HG03469 (cell line): ENCODE measurements around the gene MPND.
"Not testable (repeated sequence)": the region's sequence is repeated elsewhere in the genome, so short reads cannot be mapped to it uniquely, and the experiment has no call there.

Experiments used
- ATAC-seq: cut with Tn5 transposase; IDR thresholded peaks from one replicate; pipeline ENCODE4 v1.9.1; 2021; ENCODE audit warnings: mild to moderate bottlenecking, moderate library complexity, moderate number of reproducible peaks; ENCODE audit not compliant: unreplicated experiment

The MPND gene

DNA sequence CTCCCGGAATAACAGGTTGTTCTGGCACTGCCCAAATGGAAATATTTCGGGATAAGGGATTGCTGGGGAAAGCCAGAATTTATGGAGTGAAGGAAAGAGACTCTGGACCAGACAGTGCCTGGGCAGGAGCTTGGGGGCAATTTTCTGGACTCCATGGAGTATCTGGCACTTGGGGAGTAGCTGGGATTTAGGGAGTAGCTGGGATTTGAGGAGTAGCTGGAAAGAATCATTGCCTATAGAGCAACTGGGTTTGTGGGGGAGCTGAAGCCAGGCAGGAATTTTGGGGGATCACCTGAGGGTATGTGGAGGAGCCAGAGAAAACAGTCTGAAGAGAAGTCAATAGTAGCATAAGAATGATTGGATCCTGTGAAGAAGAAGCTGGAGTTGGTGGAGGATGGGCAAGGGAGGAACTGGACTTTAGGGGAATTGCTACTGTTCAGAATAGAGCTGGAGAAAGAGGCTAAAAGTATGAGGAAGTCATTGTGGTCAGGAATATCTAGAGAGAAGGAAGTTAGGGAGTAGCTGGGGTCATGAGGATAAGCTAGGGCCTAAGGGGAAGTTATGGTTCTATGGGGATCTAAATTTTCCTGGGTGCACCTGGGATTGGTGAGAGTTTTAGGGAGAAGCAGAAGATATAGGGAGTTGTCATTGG, 24.2 kb upstream of the MPND start:
- no peak for ATAC-seq

DNA sequence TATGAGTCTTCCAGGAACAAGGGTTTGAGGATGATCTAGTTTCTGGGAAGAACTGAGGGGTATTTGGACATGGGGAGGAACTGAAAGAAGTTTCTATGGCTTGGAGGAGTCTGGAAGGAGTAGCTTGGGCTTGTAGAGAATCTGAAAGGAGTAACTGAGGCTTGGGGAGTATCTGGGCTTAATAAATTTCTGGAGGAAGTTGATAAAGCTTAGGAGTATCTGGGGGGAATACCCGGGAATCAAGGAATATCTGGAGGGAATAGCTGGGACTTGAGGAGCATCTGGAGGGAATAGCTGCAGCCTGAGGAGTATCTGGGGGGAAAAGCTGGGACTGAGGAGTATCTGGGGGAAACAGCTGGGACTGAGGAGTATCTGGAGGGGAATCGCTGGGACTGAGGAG, 22.9 kb upstream of the MPND start:
- ATAC-seq = no peak

DNA sequence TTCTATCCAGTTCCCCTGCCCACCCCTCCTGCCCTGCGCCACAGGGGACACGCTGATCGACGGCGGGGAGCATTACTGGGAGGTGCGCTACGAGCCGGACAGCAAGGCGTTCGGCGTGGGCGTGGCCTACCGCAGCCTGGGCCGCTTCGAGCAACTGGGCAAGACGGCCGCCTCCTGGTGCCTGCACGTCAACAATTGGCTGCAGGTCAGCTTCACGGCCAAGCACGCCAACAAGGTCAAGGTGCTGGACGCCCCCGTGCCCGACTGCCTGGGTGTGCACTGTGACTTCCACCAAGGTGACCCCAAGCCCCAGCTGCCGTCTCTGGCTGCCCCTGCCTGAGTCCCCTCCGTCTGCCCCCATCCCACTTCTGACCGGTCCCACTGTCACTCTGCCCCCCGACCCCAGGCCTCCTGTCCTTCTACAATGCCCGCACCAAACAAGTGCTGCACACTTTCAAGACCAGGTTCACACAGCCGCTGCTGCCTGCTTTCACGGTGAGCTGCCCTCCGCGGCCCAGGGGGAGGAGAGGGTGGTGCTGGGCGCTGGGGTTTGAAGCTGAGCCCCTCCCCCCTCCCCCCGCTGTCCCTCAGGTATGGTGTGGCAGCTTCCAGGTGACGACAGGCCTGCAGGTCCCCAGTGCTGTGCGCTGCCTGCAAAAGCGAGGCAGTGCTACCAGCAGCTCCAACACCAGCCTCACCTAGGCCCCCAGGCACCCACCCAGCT, 20.3 kb upstream of the MPND start:
- ATAC-seq = no peak

DNA sequence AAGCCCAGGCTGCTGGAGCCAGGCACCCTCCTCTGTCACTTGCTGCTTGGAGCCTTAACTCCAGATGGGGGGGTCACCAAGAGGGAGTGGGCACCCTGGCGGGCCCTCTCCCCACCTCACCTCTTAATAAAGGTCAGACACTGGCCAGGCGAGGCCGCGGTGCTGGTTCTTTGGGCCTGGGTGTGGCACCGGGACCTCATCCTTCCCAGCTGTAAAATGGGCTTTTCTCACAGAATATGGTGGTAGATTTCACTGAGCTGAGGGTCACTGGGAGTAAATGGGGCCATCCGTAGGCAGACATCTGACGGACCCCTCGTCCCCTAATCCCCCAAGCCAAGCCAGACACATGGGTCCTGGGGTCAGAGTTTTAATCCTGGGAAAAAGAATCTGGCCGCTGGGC, 19.7 kb upstream of the MPND start:
- ATAC-seq = no peak

DNA sequence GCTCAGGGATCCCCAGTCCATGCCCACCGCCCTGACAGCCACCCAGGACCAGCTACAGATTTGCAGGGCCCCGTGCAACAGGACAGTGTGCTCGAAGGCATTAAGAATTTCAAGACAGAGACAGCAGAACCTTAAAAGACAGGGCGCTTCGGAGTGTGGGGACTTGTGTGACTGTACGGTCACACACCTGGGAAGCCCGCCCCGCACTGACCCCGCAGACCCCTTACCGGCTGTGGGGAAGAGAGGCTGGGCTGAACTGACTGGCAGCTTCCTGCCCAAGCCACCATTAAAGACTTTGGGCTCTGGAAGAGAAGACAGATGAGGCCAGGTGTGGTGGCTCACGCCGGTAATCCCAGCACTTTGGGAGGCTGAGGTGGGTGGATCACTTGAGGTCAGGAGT, 19.1 kb upstream of the MPND start:
- no peak for ATAC-seq

DNA sequence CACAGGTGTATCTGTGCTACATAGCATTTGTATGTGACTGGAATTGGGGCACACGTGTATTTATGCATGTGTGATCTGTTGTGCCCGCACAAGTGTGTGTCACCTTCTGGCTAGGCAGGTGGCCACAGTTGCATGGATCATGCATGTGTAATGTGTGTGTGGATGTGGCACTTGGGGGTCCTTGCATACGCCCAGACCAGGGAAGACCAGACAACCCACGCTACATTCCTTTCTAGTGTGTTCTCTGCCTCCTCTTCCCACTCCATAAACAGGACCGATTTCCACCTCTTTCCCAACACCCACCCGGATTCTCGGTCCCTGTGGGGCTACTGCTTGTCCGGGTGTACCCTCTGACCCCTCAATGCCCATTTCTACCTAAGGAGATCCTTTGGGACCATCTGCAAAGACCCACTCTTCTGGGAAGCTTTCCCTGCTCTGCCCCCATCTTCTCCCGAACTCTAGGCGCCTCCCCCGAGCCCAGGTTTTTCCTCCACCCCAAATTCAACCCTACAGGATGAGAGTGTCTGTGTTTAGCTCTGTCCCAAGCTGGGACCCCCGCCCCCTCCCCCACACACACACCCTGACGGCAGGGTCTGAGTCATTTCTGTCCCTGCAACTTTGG, 17.0 kb upstream of the MPND start:
- no peak for ATAC-seq

DNA sequence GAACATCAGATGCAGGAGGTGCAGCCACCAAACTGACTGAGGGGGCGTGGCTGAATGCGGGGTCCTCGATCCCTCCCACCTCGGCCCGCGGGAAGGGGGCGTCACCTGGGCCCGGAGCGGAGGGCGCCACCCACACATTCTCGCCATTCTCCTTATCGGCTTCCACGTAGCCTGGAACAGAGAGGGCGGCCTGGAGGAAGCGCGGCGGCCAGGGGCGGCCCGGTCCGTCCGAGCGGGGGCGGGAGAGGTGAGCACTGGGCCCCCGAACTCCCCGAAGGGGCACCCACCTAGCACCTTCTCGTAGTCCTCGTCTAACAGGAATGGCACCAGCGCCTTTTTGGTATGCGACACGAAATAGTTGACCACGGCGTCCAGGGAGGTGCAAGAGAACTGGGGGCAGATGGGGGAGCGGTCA, 16.5 kb upstream of the MPND start:
- no peak for ATAC-seq

DNA sequence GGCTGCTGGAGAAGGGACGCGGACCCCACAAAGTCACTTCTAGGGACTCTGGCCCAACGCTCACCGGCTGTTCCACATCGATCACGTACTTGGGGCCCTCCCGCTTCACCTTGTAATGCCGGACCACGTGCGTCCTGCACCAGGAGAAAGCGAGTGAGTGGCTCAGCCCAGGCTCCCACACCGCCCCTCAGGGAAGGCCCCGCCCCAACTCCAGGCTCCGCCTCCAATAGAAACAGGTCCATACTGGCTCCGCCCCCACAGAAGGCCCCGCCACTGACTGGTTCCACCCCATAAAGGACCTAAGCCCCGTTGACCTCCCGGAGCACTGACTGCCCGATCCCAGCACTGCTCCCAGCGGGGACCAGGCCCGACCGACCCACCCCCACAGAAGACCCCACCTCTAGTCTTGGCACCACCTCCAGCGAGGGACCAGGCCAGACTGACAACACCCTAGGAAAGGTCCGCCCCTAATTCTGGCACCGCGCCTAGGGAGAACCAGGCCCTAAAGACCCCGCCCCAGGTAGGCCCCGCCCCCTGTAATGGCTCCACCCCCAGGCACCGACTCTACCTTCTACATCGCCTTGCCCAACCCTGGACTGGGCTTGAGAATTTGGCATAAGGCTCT, 16.0 kb upstream of the MPND start:
- no peak for ATAC-seq

DNA sequence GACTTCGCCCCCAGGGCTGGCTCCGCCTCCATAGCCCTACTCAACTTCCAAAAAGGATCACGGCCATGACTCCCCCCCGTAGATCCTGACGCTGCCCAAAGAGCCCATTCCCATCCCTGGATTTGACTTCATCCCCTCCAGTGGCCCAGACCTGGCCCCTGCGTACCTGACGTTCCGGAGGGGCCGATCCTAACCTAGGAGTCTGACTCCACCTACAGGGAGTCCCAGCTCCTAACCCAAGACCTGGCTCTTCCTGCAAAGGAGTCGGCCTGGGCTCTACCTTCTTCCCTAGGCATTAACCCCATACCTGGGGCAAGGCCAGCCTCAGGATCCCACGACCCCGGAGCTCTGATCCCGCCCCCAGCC, 15.5 kb upstream of the MPND start:
- ATAC-seq = no peak

DNA sequence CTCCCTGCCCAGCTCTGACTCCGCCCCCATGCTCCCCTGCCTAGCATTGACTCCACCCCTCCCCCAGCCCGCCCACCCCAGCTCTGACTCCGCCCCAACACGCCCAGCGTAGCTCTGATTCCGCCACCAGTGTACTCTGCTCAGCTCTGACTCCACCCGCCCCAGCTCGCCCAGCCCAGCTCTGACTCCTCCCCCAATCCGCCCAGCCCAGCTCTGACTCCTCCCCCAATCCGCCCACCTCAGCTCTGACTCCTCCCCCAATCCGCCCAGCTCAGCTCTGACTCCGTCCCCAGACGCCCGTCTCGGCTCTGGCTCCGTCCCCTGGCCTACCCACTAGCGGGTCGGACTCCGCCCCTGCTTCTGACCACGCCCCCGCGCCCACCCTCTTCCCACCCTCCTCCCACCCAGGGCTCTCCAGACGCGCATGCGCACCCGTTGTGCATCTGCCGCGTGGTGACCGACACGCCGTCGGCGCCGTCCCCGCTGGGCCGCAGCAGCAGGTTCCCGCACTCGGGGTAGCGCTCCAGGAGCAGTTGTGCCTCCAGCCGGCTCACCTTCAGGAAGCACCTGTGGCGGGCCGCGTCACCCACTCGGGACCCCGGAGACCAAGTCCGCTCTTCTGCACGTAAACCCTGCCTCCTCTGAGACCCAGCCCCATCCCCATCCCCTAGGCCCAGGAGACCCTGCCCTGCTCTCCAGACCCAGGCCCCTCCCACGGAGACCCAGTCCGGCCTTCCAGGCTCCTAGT, 14.9 kb upstream of the MPND start:
- peak; percentile 35 for ATAC-seq

DNA sequence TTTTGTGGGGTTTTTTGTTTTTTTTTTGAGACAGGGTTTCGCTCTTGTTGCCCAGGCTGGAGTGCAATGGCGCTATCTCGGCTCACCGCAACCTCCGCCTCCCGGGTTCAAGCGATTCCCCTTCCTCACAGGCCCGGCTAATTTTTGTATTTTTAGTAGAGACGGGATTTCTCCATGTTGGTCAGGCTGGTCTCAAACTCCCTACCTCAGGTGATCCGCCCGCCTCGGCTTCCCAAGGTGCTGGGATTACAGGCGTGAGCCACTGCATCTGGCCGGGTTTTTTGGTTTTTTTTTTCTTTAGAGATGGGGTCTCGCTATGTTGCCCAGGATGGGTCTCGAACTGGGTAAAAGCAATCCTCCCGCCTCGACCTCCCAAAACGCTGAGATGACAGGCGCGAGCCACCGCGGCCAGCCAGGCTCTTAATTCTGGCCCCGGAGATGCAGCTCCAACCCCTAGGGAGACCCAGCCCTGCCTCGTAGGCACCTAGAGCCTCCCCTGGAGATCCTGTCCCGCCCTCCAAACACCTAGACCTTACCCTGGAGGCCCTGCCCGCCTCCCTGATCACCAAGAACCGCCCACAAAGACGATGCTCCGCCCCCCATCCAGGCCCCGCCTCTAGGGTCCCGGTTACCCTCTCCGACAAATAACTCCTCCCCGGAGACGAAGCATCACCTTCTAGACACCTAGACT, 14.2 kb upstream of the MPND start:
- not testable (repeated sequence) for ATAC-seq

DNA sequence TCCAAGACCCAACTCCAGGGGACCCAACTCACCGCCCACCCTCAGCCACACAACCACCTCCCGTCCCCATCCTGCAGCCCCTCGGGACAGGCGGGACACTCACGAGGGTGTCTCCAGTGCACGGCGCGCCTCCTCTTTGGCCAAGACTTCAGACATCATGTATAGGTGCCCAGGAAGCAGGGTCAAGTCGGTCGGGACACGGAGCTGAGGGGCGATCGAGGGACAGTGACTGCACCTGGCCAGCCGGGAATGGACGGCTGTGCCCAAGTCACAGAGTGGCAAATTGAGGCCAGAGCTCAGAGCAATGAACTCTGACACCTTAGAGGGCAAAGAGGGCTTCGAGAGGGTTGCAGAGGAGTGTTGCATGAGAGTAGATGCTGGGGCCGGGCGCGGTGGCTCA, 13.5 kb upstream of the MPND start:
- ATAC-seq = no peak

DNA sequence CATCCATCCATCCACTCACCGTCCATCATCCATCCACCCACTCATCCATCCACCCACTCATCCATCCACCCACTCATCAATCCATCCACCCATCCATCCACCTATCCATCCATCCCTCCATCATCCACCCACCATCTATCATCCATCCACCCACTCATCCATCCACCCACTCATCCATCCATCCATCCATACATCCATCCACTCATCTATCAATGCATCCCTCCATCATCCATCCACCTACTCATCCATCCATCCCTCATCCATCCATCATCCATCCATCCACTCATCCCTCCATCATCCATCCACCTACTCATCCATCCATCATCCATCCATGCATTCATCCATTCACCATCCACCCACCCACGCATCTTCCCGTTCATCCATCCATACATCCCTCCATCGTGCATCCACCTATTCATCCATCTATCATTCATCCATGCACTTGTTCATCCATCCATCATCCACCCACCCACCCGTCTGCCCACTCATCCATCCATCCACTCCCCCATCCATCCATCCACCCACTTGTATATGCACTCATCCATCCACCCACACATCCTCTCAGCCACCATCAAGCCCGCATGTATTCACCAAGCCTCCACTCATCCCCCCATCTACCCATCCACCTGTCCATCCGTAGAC, 8.3 kb upstream of the MPND start:
- no peak for ATAC-seq

DNA sequence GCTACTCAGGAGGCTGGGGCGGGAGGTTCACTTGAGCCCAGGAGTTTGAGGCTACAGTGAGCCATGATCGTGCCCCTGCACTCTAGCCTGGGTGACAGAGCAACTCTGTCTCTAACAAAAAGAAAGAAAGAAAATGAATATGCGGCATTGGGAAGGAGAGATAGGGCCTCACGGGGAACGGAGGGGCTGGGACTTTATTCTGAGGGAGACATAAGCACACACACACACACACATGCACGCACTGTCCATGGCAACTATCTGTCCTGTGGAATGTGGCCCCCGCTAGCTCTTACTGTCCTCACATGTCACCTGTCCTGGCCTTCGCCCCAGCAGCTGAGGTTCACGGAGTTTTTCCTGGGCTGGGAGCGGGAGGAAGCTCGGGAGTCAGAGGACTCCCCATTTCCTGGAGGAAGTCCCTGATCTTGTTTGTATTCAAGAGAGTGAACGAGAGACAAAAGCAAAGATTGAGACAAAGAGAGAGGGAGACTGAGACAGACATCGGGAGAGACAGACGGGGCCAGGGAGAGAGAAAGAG, 5.4 kb upstream of the MPND start:
- no peak for ATAC-seq

DNA sequence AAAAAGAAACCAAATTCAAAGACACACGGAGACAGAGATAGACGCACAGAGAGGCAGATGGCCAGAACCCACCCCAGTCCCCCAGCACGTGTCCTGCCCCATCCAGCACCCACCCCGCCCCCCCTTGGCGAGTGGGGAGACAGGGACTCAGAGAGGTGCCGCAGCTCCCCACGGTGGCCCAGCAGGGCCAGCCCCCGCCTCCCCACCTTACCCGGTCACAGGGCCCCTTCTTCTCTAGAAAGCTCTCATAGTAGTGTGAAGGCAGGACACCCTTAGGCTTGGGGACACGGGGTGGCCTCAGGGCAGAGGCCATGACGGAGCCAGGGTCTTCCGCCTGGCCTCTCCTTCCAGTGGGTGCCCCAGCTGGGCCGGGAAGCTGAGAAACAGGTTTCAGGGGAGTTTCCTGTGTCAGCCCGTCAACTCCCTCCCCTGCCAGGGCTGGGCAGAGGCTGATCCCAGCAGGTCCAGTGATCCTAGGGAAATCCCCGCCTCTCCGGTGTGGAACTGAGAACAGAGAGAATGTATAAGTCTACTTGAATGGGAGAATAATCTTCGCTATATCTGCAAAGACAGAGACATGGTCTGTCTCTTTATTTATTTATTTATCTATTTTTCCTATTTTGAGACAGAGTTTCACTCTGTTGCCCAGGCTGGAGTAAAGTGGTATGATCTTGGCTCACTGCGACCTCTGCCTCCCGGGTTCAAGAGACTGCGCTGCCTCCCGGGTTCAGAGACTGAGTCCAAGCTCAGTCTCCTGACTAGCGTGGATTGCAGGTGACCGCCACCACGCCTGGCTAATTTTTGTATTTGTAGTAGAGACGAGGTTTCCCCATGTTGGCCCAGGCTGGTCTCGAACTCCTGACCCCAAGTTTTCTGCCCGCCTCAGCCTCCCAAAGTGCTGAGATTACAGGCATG, 4.7 kb upstream of the MPND start, which contains the start of gene STAP2:
Gene STAP2 (minus strand): TSS at position 387 of the 915 bp plus-strand sequence. CDS start 74 bp downstream, at position 313.
- no peak for ATAC-seq

DNA sequence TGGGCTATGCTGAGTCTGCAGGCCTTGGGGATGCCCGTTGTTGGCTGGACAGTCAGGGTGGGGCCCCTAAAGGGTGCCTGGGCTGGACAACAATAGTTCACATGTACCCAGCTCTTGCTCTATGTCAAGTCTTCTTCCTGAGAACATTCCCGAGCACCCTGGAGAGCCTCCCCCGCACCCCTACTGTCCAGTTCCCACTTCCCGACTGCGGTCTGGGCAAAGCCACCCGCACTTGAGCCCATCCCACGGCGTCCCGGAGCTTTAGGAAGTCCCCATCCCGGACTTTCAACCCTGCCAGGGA, 1.1 kb upstream of the MPND start:
- no peak for ATAC-seq

DNA sequence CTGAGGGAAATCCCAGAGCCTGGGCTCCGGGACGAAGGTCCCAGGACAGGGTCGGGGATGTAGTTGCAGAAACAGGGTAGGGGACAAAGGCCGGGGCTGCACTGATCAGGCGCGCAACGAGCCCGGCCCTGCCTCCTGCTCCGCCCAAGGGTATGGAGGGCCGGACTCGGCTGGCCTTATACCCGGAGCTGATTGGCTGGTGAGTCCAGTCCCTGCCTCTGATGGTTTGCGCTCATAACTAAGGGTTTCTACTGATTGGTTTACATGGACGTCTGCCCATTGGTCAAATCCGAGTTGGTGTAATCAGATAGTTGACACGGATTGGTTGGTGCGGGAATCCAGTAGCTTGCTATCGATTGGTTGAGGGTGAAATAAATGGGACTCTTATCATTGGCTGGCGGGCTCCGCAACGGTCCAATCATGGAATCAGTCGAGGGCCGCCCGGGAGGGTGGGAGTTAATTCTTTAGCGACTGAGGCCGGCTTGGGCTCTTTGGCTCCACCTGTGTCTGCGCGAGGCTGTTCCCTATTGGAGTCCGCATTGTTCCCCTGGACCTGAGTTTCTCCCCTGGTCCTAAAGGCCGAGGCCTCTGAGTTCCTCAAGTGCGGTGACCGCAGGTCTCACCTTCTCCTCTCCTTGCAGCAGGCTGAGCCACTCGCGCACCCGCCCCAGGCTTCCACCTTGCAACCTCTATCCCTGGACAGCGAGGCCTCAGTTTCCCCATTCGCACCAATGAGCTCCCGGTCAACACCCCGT, 570 bp upstream of the MPND start:
- ATAC-seq = peak; percentile 70

DNA sequence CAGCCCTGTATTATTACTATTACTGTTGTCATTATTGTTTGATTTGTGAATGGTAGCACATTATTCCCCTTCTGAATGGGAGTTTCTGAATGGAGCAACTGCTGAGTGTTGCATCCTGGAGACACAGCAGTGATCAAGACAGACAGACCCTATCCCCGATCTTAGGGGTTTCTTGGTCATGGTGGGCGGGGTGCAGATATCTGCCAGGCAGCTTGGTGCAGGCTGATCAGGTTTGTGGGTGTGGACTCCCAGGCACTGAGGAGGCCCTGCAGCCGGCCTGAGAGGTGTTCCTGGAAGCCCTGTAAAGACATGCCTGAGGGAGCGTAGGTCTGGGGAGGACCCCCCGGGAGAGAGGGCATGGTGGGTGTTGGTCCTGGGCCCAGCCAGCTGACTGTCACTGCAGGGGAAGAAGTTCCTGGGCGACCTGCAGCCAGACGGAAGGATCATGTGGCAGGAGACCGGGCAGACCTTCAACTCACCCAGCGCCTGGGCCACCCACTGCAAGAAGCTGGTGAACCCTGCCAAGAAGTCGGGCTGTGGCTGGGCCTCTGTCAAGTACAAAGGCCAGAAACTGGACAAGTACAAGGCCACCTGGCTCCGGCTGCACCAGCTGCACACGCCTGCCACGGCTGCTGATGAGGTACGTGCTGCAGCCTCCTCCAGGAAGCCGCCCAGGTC, 2.1 kb downstream of the MPND start:
- no peak for ATAC-seq
